DOHH2 (cell line): ENCODE measurements around the gene TRIM40.

Source experiments
- EZH2phosphoT487 ChIP-seq: fragments of 200-600 bp; sonication (generic); IDR thresholded peaks from 2 replicates; pipeline ENCODE4 v1.6.1; 2017; ENCODE audit warnings: borderline replicate concordance, mild to moderate bottlenecking, antibody characterized with exemption, low read length, moderate library complexity, mixed read lengths
- TF ChIP-seq, protein P1 (sequence below): fragments of 200-600 bp; sonication (generic); IDR thresholded peaks from one replicate; pipeline ENCODE4 v1.5.1; 2014; ENCODE audit warnings: antibody characterized with exemption, mild to moderate bottlenecking, low read depth, low read length; ENCODE audit not compliant: poor library complexity, severe bottlenecking

DNA sequence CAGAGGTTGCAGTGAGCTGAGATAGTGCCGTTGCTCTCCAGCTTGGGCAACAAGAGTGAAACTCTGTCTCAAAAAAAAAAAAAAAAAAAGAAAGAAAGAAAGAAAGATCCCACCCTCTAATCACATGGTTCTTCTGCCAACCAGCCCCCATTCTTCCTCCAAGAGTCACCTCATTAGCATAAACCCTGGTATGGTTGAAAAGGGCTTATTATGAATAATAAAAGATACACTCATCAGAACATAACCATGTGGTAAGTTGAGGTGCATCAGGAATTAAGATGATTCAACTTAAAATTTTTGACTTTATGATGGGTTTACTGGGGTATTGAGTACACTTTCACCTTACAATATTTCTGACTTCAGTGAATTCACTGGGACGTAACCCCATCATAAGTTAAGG lies 793 bp upstream of the TRIM40 start:
- TF ChIP-seq, protein P1, sequence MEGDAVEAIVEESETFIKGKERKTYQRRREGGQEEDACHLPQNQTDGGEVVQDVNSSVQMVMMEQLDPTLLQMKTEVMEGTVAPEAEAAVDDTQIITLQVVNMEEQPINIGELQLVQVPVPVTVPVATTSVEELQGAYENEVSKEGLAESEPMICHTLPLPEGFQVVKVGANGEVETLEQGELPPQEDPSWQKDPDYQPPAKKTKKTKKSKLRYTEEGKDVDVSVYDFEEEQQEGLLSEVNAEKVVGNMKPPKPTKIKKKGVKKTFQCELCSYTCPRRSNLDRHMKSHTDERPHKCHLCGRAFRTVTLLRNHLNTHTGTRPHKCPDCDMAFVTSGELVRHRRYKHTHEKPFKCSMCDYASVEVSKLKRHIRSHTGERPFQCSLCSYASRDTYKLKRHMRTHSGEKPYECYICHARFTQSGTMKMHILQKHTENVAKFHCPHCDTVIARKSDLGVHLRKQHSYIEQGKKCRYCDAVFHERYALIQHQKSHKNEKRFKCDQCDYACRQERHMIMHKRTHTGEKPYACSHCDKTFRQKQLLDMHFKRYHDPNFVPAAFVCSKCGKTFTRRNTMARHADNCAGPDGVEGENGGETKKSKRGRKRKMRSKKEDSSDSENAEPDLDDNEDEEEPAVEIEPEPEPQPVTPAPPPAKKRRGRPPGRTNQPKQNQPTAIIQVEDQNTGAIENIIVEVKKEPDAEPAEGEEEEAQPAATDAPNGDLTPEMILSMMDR = no peak
- no peak for TF ChIP-seq EZH2phosphoT487
